Measurements from ENCODE around the gene TTC34.

DNA sequence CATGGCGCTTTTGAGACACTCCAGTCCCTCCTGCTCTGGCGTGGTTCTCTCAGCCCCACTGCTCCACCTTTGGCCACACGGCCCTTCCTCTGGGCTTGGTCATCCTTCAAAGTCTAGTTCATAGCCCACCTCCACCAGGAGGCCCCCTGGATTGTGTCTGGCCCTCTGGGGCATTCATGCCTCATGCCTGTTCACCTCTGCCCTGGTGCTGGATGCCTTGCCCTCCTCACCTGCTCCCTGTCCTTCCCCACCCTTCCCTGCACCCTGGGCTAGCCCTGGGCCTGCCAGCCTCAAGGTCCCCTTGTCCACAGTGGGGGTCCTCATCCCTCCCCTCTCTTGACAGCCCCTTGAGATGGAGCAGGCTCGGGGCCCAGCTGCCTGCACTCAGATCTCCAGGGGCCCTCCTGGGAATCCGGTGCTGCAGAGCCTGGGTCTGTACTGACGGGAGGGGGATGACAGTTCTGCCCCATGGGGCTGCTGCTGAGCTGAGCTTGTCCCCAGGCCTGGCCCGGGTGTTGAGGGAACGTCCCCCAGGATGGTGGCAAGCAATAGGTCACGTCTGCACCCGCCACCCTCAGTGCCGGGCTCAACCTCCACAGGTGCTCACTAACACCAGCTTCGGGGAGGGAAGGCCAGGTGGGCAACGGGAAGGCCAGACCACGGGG, 196.5 kb downstream of the TTC34 start:
- no peak for TF ChIP-seq EZH2 (IDR thresholded peaks at IDR 0.05; ENCODE audit: insufficient read depth, poor library complexity, severe bottlenecking)
- TF ChIP-seq EZH2phosphoT487 (IDR thresholded peaks at IDR 0.05; ENCODE audit: insufficient read depth, low read depth) = no peak

Measured in GM23248 (cell line).